WTC11 (cell line): Measurements from ENCODE around the gene MYO9A.

ENCODE experiments used
- CREB1 ChIP-seq: sonication (generic); formaldehyde crosslinking; IDR thresholded peaks from 2 replicates; pipeline ENCODE4 v1.8.0; 2023; ENCODE audit warnings: mild to moderate bottlenecking, missing genetic modification reagents
- CTCF ChIP-seq: fragments of 200-600 bp; IDR thresholded peaks from 2 replicates; pipeline ENCODE4 v1.8.0; 2022; ENCODE audit warnings: antibody characterized with exemption
- E2F4 ChIP-seq: sonication (generic); formaldehyde crosslinking; IDR thresholded peaks from 2 replicates; pipeline ENCODE4 v1.8.1; 2022; ENCODE audit warnings: low read depth, mild to moderate bottlenecking, moderate library complexity, missing genetic modification reagents, borderline replicate concordance
- EMX1 ChIP-seq: fragments of 250-450 bp; sonication (Bioruptor Pico); IDR thresholded peaks from 2 replicates; pipeline ENCODE4 v1.8.0; 2021; ENCODE audit warnings: mild to moderate bottlenecking
- ETV6 ChIP-seq: sonication (generic); formaldehyde crosslinking; IDR thresholded peaks from 2 replicates; pipeline ENCODE4 v1.8.1; 2022; ENCODE audit warnings: mild to moderate bottlenecking, missing genetic modification reagents
- FOXP1 ChIP-seq: sonication (generic); formaldehyde crosslinking; IDR thresholded peaks from 2 replicates; pipeline ENCODE4 v1.8.0; 2022; ENCODE audit warnings: missing genetic modification reagents, mild to moderate bottlenecking, moderate library complexity, borderline replicate concordance
- JUN ChIP-seq: sonication (generic); formaldehyde crosslinking; IDR thresholded peaks from 2 replicates; pipeline ENCODE4 v1.8.0; 2023; ENCODE audit warnings: mild to moderate bottlenecking, missing genetic modification reagents
- MYBL2 ChIP-seq: sonication (generic); formaldehyde crosslinking; IDR thresholded peaks from 2 replicates; pipeline ENCODE4 v1.8.1; 2023; ENCODE audit warnings: mild to moderate bottlenecking, moderate library complexity, missing genetic modification reagents
- PREB ChIP-seq: sonication (generic); formaldehyde crosslinking; IDR thresholded peaks from 2 replicates; pipeline ENCODE4 v1.8.1; 2022; ENCODE audit warnings: mild to moderate bottlenecking, missing genetic modification reagents, moderate library complexity, borderline replicate concordance
- SMAD4 ChIP-seq: sonication (generic); formaldehyde crosslinking; IDR thresholded peaks from 2 replicates; pipeline ENCODE4 v1.8.0; 2022; ENCODE audit warnings: mild to moderate bottlenecking, missing genetic modification reagents
- USF2 ChIP-seq: sonication (generic); formaldehyde crosslinking; IDR thresholded peaks from 2 replicates; pipeline ENCODE4 v1.8.1; 2023; ENCODE audit warnings: mild to moderate bottlenecking, missing genetic modification reagents, moderate library complexity
- ZBTB21 ChIP-seq: sonication (generic); formaldehyde crosslinking; IDR thresholded peaks from 2 replicates; pipeline ENCODE4 v1.8.1; 2023; ENCODE audit warnings: mild to moderate bottlenecking, missing genetic modification reagents, borderline replicate concordance
- TF ChIP-seq, protein P1 (sequence below): sonication (generic); formaldehyde crosslinking; IDR thresholded peaks from 2 replicates; pipeline ENCODE4 v1.8.0; 2022; ENCODE audit warnings: missing genetic modification reagents

DNA sequence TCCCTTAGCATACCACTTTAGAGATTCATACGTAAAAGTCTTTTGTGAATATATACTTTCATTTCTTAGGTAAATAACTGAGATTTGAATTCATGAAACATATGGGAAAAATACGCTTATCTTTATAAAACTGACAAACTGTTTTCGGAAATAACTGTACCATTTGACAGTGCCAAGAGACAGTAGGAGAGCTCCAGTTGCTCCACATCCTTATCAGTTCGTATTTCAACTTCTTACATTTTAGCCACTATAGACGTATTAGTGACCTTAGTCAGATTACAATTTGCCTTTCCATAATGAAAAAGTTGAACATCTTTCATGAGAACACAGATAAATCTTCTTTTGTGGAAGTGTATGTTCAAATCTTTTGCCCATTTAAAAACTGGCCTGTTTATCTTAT lies 174.1 kb downstream of the MYO9A start:
- TF ChIP-seq CTCF (no peak), ZBTB21 (no peak), ETV6 (CRISPR knock-in tag) (no peak), USF2 (no peak), JUN (CRISPR knock-in tag) (no peak), MYBL2 (CRISPR knock-in tag) (no peak), CREB1 (CRISPR knock-in tag) (no peak), FOXP1 (no peak), EMX1 (no peak), E2F4 (CRISPR knock-in tag) (no peak), PREB (CRISPR knock-in tag) (no peak), SMAD4 (CRISPR knock-in tag) (no peak)
- TF ChIP-seq, protein P1, sequence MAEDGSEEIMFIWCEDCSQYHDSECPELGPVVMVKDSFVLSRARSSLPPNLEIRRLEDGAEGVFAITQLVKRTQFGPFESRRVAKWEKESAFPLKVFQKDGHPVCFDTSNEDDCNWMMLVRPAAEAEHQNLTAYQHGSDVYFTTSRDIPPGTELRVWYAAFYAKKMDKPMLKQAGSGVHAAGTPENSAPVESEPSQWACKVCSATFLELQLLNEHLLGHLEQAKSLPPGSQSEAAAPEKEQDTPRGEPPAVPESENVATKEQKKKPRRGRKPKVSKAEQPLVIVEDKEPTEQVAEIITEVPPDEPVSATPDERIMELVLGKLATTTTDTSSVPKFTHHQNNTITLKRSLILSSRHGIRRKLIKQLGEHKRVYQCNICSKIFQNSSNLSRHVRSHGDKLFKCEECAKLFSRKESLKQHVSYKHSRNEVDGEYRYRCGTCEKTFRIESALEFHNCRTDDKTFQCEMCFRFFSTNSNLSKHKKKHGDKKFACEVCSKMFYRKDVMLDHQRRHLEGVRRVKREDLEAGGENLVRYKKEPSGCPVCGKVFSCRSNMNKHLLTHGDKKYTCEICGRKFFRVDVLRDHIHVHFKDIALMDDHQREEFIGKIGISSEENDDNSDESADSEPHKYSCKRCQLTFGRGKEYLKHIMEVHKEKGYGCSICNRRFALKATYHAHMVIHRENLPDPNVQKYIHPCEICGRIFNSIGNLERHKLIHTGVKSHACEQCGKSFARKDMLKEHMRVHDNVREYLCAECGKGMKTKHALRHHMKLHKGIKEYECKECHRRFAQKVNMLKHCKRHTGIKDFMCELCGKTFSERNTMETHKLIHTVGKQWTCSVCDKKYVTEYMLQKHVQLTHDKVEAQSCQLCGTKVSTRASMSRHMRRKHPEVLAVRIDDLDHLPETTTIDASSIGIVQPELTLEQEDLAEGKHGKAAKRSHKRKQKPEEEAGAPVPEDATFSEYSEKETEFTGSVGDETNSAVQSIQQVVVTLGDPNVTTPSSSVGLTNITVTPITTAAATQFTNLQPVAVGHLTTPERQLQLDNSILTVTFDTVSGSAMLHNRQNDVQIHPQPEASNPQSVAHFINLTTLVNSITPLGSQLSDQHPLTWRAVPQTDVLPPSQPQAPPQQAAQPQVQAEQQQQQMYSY (CRISPR knock-in tag), result no peak
